Midbrain (tissue), 1 donor: ENCODE measurements around the gene RND2.
"Not testable (repeated sequence)": the region's sequence is repeated elsewhere in the genome, so short reads cannot be mapped to it uniquely, and the experiment has no call there.

Experiments
- DNase-seq: peaks from one replicate; lab custom pipeline; 2025; lab: John Stamatoyannopoulos, UW

The RND2 gene

GRCh38 chr17:43027091-43028032 lies 2.3 kb downstream of the RND2 start:
- DNase-seq: no peak

- no peak for DNase-seq
Observed at GRCh38 chr17:43028221-43028861, 3.3 kb downstream of the RND2 start.

DNA sequence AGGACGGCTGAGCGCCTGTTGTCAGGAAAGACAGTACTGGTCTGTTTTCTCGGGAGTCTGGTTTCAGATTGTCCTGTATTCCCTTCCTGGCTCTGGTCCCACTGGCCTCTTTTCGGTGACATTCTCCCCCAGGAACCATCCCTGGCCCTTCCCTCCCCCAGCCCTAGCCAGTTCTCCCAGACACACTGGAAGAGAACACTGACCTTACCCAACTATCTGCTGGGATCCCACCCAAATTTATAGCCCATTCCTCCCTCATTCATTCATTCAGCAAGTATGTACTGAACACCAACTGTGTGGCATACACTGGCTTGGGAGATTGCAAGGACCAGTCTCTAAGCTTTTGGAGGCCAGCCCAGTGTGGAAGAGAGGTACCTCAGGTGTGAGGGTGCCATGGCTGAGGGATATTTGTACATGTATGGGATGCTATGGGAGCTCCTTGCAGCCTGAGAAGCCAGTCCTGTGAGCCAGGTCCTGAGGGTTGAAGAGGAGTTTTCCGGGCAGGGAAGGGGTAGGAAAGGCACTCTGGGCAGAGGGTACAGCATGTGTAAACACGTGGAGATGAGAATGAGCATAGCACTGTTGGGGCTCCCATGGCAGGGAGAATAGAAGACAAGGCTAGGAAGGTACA lies 5.2 kb downstream of the RND2 start:
- DNase-seq: peak; percentile 28

- no peak for DNase-seq
Observed at GRCh38 chr17:43031666-43032065, 6.6 kb downstream of the RND2 start.

DNA sequence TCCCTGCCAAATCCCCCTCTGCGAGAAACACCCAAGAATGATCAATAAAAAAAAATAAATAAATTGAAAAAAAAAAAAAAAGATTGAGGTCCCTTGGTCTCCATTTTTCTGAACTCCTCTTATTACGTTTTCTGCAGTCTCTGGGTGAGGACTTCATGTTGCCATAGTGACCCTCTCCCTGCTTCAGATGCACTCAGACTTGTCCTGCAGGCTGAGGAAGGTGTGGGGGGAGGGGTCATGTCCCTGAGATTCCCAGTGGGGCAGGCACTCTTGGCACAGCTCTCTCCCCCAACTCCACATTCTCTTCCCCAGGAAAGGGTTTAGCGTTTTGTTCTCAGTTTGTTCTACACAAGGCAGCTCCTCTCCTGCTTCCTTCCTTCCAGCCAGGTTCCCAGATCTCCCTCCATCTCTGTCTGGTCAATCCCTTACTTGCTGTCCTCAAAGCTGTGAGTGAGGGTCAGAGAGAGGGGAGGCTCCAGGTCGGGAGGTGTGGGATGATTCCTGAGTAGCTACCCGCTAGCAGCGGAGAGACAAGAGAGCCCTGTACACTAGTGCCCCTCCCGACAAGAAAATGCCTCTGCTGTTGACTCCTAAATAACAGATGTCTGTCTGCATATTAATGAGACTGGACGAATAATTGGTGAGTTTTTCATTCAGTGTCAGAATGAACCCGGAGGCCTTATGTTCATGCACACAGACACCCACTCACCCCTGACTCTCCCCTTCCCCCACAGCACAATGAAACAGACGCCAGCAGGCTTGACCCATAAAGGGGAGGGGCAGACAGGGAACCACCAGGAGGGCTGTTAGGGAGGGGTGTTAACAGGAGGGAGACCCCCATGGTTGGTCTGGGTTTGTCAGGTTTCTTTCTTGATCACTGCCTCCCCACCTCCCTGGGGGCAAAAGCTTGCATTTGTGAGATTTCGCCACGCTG lies 9.2 kb downstream of the RND2 start:
- peak; percentile 30 for DNase-seq

DNA sequence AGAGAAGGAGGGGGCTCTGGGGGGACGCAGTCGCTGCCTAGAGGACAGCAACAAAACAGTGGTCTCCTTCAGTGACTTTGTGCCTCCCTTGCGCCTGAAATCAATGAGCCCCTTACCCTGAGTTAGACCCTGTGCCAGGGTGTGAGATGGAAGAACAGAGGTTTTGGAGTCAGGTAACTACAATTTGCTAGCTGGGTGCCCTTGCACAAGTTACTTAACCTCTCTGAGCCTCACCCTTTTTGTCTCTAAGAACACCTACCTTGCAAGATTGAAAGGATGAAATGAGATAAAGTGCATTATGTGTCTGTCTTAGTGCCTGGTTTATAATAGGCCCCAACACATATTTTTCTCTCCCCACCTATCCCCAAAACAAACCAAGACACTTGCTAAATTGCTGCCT lies 9.9 kb downstream of the RND2 start:
- DNase-seq: no peak

DNA sequence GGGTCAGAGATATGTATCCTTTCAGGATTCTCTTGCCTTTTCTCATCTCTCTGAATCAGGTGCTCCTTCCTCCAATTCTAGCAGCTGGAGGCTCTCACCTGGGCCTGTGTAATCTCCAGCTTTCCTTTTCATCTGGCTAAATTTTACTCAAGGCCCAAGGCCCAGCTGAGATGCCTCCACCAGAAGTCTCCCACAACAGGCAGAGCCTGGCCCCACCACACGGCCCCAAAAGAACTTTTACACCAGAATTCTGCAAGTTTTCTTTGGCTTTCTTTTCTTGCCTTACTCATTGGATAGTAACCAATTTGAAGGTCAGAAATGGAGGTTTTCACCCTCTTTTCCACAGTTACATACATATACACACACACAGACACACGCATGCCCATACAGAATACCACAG lies 14.6 kb downstream of the RND2 start:
- DNase-seq: no peak

DNA sequence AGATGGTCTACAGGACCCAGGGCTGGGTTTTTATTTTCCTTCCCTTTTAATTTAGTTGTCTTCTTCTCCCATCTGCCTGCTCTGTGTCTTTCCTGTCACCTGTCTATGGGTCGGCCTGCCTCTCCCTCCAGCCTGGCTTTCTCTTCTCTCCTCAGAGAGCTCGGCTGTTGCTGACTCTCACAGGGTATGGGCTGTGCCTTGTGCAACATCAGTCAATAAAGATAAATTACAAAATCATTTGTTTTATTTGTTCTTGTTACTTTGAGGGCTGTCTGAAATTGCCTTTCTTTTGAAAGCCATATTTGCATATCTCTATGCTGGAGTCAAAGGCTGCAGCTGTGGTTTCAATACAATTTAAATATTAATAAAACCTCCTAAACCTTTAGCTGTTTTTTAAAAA lies 15.6 kb downstream of the RND2 start:
- no peak for DNase-seq

- DNase-seq: no peak
Observed at GRCh38 chr17:43042025-43042628, 17.1 kb downstream of the RND2 start.

GRCh38 chr17:43043307-43043706 lies 18.3 kb downstream of the RND2 start:
- no peak for DNase-seq

GRCh38 chr17:43044024-43044423 lies 19.0 kb downstream of the RND2 start:
- no peak for DNase-seq

- no peak for DNase-seq
Observed at GRCh38 chr17:43051969-43052368, 26.9 kb downstream of the RND2 start.

GRCh38 chr17:43053008-43053407 lies 28.0 kb downstream of the RND2 start:
- DNase-seq: not testable (repeated sequence)

DNA sequence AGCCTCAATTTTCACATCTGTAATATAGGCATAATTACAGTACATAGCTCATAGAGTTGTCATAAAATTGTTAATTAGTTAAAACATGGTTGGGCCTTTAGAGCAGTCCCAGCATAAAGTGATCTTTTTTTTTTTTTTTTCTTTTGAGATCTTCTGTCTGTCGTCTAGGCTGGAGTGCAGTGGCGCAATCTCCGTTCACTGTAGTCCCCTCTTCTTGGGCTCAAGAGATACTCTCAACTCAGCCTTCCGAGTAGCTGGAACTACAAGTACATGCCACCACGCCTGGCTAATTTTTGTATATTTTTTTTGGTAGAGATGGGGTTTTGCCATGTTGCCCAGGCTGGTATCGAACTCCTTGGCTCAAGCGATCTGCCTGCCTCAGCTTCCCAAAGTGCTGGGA lies 31.0 kb downstream of the RND2 start:
- no peak for DNase-seq

- DNase-seq: no peak
Observed at GRCh38 chr17:43062984-43063638, 38.1 kb downstream of the RND2 start.

- no peak for DNase-seq
Observed at GRCh38 chr17:43068570-43069367, 43.7 kb downstream of the RND2 start.

DNA sequence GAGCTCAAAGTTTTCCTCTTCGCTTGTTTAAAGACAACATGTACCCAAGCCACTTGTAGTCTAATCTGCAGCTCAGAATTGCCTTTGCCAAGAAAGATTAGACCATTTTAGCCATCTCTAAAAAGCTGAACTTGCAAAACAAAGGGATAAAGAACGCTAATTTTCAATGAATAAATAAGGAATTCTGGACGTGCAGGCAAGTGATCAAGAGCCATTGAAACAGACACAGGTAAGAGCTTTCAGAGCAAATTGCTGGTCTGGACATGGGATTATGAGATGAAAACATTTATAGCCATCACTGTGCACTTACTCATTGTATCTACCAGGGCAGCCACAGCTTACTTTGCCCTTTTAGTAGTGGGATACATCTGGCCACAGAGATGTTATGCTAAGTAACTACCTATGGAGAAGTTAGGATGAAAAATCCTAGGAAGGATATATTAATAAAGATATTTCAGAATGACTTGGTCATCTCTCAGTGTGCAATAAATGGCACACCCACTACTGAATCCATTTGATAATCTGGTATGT lies 44.4 kb downstream of the RND2 start:
- no peak for DNase-seq

DNA sequence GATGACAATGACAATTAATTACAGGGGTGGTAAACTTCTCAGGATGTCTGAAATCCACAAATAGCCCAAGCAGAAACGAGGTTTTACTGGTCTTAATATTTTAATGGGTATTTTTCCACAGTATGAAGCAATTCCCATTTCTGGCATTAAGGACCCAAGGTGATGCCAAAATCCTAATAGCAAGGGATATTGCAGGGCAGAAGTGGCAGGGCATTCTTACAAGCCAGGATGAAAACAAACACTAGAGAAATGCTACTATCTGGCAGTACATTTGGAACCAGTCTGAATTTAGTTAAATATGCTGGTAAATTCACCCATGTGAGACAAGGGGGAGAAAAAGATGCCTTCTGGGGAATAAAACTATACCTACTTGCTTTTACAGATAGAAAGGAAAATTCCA lies 45.2 kb downstream of the RND2 start:
- DNase-seq: no peak

GRCh38 chr17:43070872-43071271 lies 45.8 kb downstream of the RND2 start:
- DNase-seq: no peak

DNA sequence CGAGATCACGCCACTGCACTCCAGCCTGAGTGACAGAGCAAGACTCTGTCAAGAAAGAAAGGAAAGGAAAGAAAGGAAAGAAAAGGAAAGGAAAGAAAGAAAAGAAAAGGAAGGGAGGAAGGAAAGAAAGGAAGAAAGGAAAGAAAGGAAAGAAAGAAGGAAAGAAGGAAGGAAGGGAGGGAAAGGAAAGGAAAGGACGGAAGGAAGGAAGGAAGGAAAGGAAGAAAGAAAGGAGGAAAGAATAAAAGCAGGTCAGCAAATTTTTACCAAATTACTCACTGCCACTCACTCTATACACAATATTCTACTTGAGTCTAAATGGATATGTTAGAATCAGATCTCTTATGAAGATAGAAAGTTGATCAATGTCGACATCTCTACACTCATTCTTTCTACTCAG lies 49.8 kb downstream of the RND2 start:
- no peak for DNase-seq
